Thymus (tissue), 11 donors: ENCODE results near the gene TMEM25. TPM values are rescaled to one million over a fixed set of nuclear protein-coding genes. Genes with fewer than 3 reads are reported as not detected.

ENCODE experiments used
- DNase-seq, 9 donors: peaks; one replicate each; pipeline ENCODE4 v3.0.0-alpha.2; 2013; ENCODE audit warnings: low spot score in 9 of 9, low read depth in 6 of 9, missing footprints in 1 of 9
- H3K27ac ChIP-seq, 2 donors: one replicate each; pipeline ENCODE4 v1.5.1; 2013; ENCODE audit warnings: control low read depth in 1 of 2, low read depth in 1 of 2, low read length in 1 of 2, mild to moderate bottlenecking in 1 of 2, moderate library complexity in 1 of 2
- H3K27me3 ChIP-seq, 2 donors: one replicate each; pipeline ENCODE4 v1.5.1; 2013; ENCODE audit warnings: low read length in 1 of 2; ENCODE audit not compliant: control insufficient read depth in 2 of 2, insufficient read depth in 1 of 2
- H3K36me3 ChIP-seq, 2 donors: one replicate each; pipeline ENCODE4 v1.5.1; 2013; ENCODE audit warnings: low read length in 1 of 2, mild to moderate bottlenecking in 1 of 2, moderate library complexity in 1 of 2; ENCODE audit not compliant: control insufficient read depth in 2 of 2, insufficient read depth in 2 of 2
- H3K4me1 ChIP-seq, 2 donors: one replicate each; pipeline ENCODE4 v1.5.1; 2013; ENCODE audit warnings: low read length in 2 of 2; ENCODE audit not compliant: control insufficient read depth in 2 of 2, insufficient read depth in 2 of 2
- H3K4me3 ChIP-seq, 2 donors: one replicate each; pipeline ENCODE4 v1.5.1; 2013; ENCODE audit warnings: low read length in 2 of 2, control low read depth in 1 of 2, mild to moderate bottlenecking in 1 of 2
- H3K9me3 ChIP-seq, 2 donors: one replicate each; pipeline ENCODE4 v1.5.1; 2013; ENCODE audit warnings: low read length in 1 of 2, mild to moderate bottlenecking in 1 of 2; ENCODE audit not compliant: control insufficient read depth in 2 of 2, insufficient read depth in 1 of 2
- WGBS: extraction: QIAGEN DNeasy Blood & Tissue Kit; methylation state at CpG from one replicate; pipeline ENCODE4 v1.1.7; 2013; 5-methylcytosine and 5-hydroxymethylcytosine counted together
- polyA plus RNA-seq: library from polyadenylated mRNA; stranded (reverse); fragments of 200-250 nt; gene quantifications from one replicate; pipeline ENCODE4 v1.2.3, GENCODE V29; 2013
- total RNA-seq: library from RNA; stranded (reverse); fragments of 120-200 nt; gene quantifications from one replicate; pipeline ENCODE4 v1.2.4, GENCODE V29; 2013
- donor health status: healthy.

Gene TMEM25
- total and polyA plus RNA-seq, 2 donors, result 4.2 to 11.0 TPM

- DNase-seq, result no peak
- no peaks in the 10 kb centered on the region for H3K27me3 ChIP-seq
- H3K27ac ChIP-seq, result no peak overlapping the region
- H3K9me3 ChIP-seq, result no peaks in the 10 kb centered on the region
- H3K4me1 ChIP-seq, result no peaks in the 10 kb centered on the region
- over 99% methylated on average over 5 of the region's 5 CpGs for WGBS
- H3K4me3 ChIP-seq, result no peak overlapping the region
- peaks cover 69 to 93% of the 10 kb centered on the region in 2 donors for H3K36me3 ChIP-seq
Measured at GRCh38 chr11:118511601-118512000, 19.4 kb upstream of the TMEM25 start.

- Histone ChIP-seq H3K4me1 (no peaks in the 10 kb centered on the region), H3K9me3 (no peaks in the 10 kb centered on the region), H3K27ac (no peak overlapping the region), H3K27me3 (no peaks in the 10 kb centered on the region), H3K4me3 (no peak overlapping the region), H3K36me3 (peaks cover 57 to 90% of the 10 kb centered on the region in 2 donors)
- DNase-seq, result no peak
- 39% methylated on average over 7 of the region's 7 CpGs for WGBS
Measured at GRCh38 chr11:118514103-118514502, 16.9 kb upstream of the TMEM25 start.

- WGBS, result 97% methylated on average over 6 of the region's 6 CpGs
- DNase-seq, result no peak
- Histone ChIP-seq H3K4me1 (peaks cover 2 to 6% of the 10 kb centered on the region in 2 donors), H3K4me3 (no peak overlapping the region), H3K36me3 (peaks cover 59 to 91% of the 10 kb centered on the region in 2 donors), H3K27ac (no peak overlapping the region), H3K27me3 (no peaks in the 10 kb centered on the region), H3K9me3 (no peaks in the 10 kb centered on the region)
Measured at GRCh38 chr11:118519549-118519948, 11.4 kb upstream of the TMEM25 start.

GRCh38 chr11:118521892-118522311, 9.1 kb upstream of the TMEM25 start:
- Histone ChIP-seq H3K4me1 (peaks cover 2 to 9% of the 10 kb centered on the region in 2 donors), H3K36me3 (peaks cover 52 to 72% of the 10 kb centered on the region in 2 donors), H3K9me3 (no peaks in the 10 kb centered on the region), H3K27ac (no peak overlapping the region), H3K27me3 (no peaks in the 10 kb centered on the region), H3K4me3 (no peak overlapping the region)
- 94% methylated on average over 13 of the region's 13 CpGs for WGBS
- no peak for DNase-seq

GRCh38 chr11:118522571-118523072, 8.4 kb upstream of the TMEM25 start:
- no peak for DNase-seq

GRCh38 chr11:118524356-118524755, 6.6 kb upstream of the TMEM25 start:
- H3K27ac ChIP-seq, result no peak overlapping the region
- no peak overlapping the region for H3K4me3 ChIP-seq
- DNase-seq, result no peak
- peaks cover 48 to 53% of the 10 kb centered on the region in 2 donors for H3K36me3 ChIP-seq
- peaks cover 2 to 12% of the 10 kb centered on the region in 2 donors for H3K4me1 ChIP-seq
- H3K27me3 ChIP-seq, result no peaks in the 10 kb centered on the region
- no peaks in the 10 kb centered on the region for H3K9me3 ChIP-seq

More at GRCh38 chr11:118522571-118523072, 8.4 kb upstream of the TMEM25 start:
- 86% methylated on average over 6 of the region's 6 CpGs for WGBS
- Histone ChIP-seq H3K36me3 (peaks cover 49 to 68% of the 10 kb centered on the region in 2 donors), H3K27ac (no peak overlapping the region), H3K4me1 (peaks cover 2 to 9% of the 10 kb centered on the region in 2 donors), H3K9me3 (no peaks in the 10 kb centered on the region), H3K27me3 (no peaks in the 10 kb centered on the region), H3K4me3 (no peak overlapping the region)

GRCh38 chr11:118524757-118525470, 6.1 kb upstream of the TMEM25 start:
- no peaks in the 10 kb centered on the region for H3K27me3 ChIP-seq
- DNase-seq, result peak in 1 of 9 donors; percentile 24
- H3K4me1 ChIP-seq, result peaks cover 5 to 18% of the 10 kb centered on the region in 2 donors
- no peaks in the 10 kb centered on the region for H3K9me3 ChIP-seq
- H3K36me3 ChIP-seq, result peaks cover 42 to 48% of the 10 kb centered on the region in 2 donors
- WGBS, result 62% methylated on average over 6 of the region's 6 CpGs
- H3K27ac ChIP-seq, result no peak overlapping the region
- no peak overlapping the region for H3K4me3 ChIP-seq

- Histone ChIP-seq H3K9me3 (no peaks in the 10 kb centered on the region), H3K4me1 (peaks cover 9 to 29% of the 10 kb centered on the region in 2 donors), H3K4me3 (no peak overlapping the region), H3K36me3 (peaks cover 29 to 31% of the 10 kb centered on the region in 2 donors), H3K27me3 (peaks cover 0 to 2% of the 10 kb centered on the region in 2 donors), H3K27ac (no peak overlapping the region)
- DNase-seq, result no peak
- 99% methylated on average over 2 of the region's 2 CpGs for WGBS
Measured at GRCh38 chr11:118526688-118527087, 4.3 kb upstream of the TMEM25 start.

- Histone ChIP-seq H3K9me3 (no peaks in the 10 kb centered on the region), H3K27me3 (peaks cover 0 to 2% of the 10 kb centered on the region in 2 donors), H3K36me3 (peaks cover 24 to 26% of the 10 kb centered on the region in 2 donors), H3K4me3 (no peak within 1 kb of the TSS), H3K4me1 (peaks cover 10 to 32% of the 10 kb centered on the region in 2 donors), H3K27ac (no peak within 1 kb of the TSS)
- WGBS, result 95% methylated on average over 3 of the region's 3 CpGs
- no peak for DNase-seq
Measured at GRCh38 chr11:118527109-118527508, 3.9 kb upstream of the TMEM25 start, which contains the start of gene TTC36. Gene TTC36 (plus strand): TSS chr11:118527474. CDS start chr11:118527495, 21 bp downstream.
